ENCODE results near the gene ERICH6B.

ERICH6B gene

GRCh38 chr13:45564133-45564776 lies 51.3 kb downstream of the ERICH6B start:
- TF ChIP-seq CTCF (IDR thresholded peaks at IDR 0.05; ENCODE audit: low read depth, low read length, missing control alignments) = no peak
- H3K4me3 ChIP-seq (replicated peaks; ENCODE audit: low read depth, low read length) = no peak overlapping the region
- DNase-seq (ENCODE audit: extremely low read depth, low read depth) = peak; percentile 36

GRCh38 chr13:45554604-45555109 lies 60.9 kb downstream of the ERICH6B start:
- no peak for DNase-seq (ENCODE audit: extremely low read depth, low read depth)
- TF ChIP-seq CTCF (IDR thresholded peaks at IDR 0.05; ENCODE audit: low read depth, low read length, missing control alignments) = no peak
- H3K4me3 ChIP-seq (replicated peaks; ENCODE audit: low read depth, low read length) = no peak overlapping the region

GRCh38 chr13:45548281-45548680 lies 67.3 kb downstream of the ERICH6B start:
- no peak for TF ChIP-seq CTCF (IDR thresholded peaks at IDR 0.05; ENCODE audit: low read depth, low read length, missing control alignments)
- DNase-seq (ENCODE audit: extremely low read depth, low read depth) = no peak
- H3K4me3 ChIP-seq (replicated peaks; ENCODE audit: low read depth, low read length) = no peak overlapping the region

- H3K4me3 ChIP-seq (replicated peaks; ENCODE audit: low read depth, low read length) = no peak overlapping the region
- TF ChIP-seq CTCF (IDR thresholded peaks at IDR 0.05; ENCODE audit: low read depth, low read length, missing control alignments) = no peak
- no peak for DNase-seq (ENCODE audit: extremely low read depth, low read depth)
Observed at GRCh38 chr13:45546410-45546765, 69.2 kb downstream of the ERICH6B start.

GRCh38 chr13:45545686-45546409 lies 69.7 kb downstream of the ERICH6B start:
- no peak overlapping the region for H3K4me3 ChIP-seq (replicated peaks; ENCODE audit: low read depth, low read length)
- TF ChIP-seq CTCF (IDR thresholded peaks at IDR 0.05; ENCODE audit: low read depth, low read length, missing control alignments) = no peak
- no peak for DNase-seq (ENCODE audit: extremely low read depth, low read depth)

- H3K4me3 ChIP-seq (replicated peaks; ENCODE audit: low read depth, low read length) = no peak overlapping the region
- TF ChIP-seq CTCF (IDR thresholded peaks at IDR 0.05; ENCODE audit: low read depth, low read length, missing control alignments) = no peak
- no peak for DNase-seq (ENCODE audit: extremely low read depth, low read depth)
Observed at GRCh38 chr13:45544520-45544919, 71.0 kb downstream of the ERICH6B start.
